ENCODE data around the gene COL4A2. TPM values are rescaled to one million over a fixed set of nuclear protein-coding genes. Genes with fewer than 3 reads are reported as not detected.

Gene COL4A2
- total and polyA plus RNA-seq, 7 experiments from 2014 or later = 0.05 TPM; not detected in 6

GRCh38 chr13:110426735-110427134, 119.7 kb downstream of the COL4A2 start:
- Histone ChIP-seq H3K27me3 (ENCODE audit: control insufficient read depth in 2 of 2, insufficient read depth in 2 of 2, low read length in 2 of 2) (peaks cover 0 to 11% of the 10 kb centered on the region in 2 donors), H3K4me3 (ENCODE audit: low read length) (no peak overlapping the region), H3K9me3 (ENCODE audit: control insufficient read depth in 2 of 3, low read length in 3 of 3) (no peaks in the 10 kb centered on the region), H3K36me3 (ENCODE audit: control insufficient read depth in 2 of 3, insufficient read depth in 3 of 3, low read length in 3 of 3) (no peaks in the 10 kb centered on the region), H3K27ac (ENCODE audit: low read depth, low read length) (no peak overlapping the region), H3K4me1 (ENCODE audit: control insufficient read depth in 2 of 2, insufficient read depth in 2 of 2, low read length in 2 of 2) (peaks cover 0 to 4% of the 10 kb centered on the region in 2 donors)
- CTCF ChIA-PET = no interaction called here
- Mint-ChIP-seq H3K4me3 (no peak overlapping the region), H3K27me3 (peaks cover 59 to 78% (median 74%) of the 10 kb centered on the region in 5 donors), H3K36me3 (no peaks in the 10 kb centered on the region), H3K4me1 (peaks cover 3 to 6% (median 5%) of the 10 kb centered on the region in 7 donors), H3K27ac (no peak overlapping the region), H3K9me3 (peaks cover 0 to 4% (median 0%) of the 10 kb centered on the region in 11 donors)
- DNase-seq = no peak
- intact Hi-C loops (cut with micrococcal nuclease) = no loop called here
- no peak for ATAC-seq
- POLR2A ChIA-PET = no interaction called here

GRCh38 chr13:110428313-110428712, 121.2 kb downstream of the COL4A2 start:
- DNase-seq = no peak
- intact Hi-C loops (cut with micrococcal nuclease) = no loop called here
- peaks cover 0 to 4% (median 0%) of the 10 kb centered on the region in 11 donors for H3K9me3 Mint-ChIP-seq
- Histone ChIP-seq H3K36me3 (ENCODE audit: control insufficient read depth in 2 of 3, insufficient read depth in 3 of 3, low read length in 3 of 3) (no peaks in the 10 kb centered on the region), H3K27me3 (ENCODE audit: control insufficient read depth in 2 of 2, insufficient read depth in 2 of 2, low read length in 2 of 2) (peaks cover 0 to 11% of the 10 kb centered on the region in 2 donors), H3K27ac (ENCODE audit: low read depth, low read length) (no peak overlapping the region), H3K9me3 (ENCODE audit: control insufficient read depth in 2 of 3, low read length in 3 of 3) (no peaks in the 10 kb centered on the region), H3K4me3 (ENCODE audit: low read length) (no peak overlapping the region), H3K4me1 (ENCODE audit: control insufficient read depth in 2 of 2, insufficient read depth in 2 of 2, low read length in 2 of 2) (no peaks in the 10 kb centered on the region)
- peaks cover 62 to 79% (median 78%) of the 10 kb centered on the region in 5 donors for H3K27me3 Mint-ChIP-seq
- H3K4me3 Mint-ChIP-seq = no peak overlapping the region
- H3K27ac Mint-ChIP-seq = no peak overlapping the region
- no peaks in the 10 kb centered on the region for H3K36me3 Mint-ChIP-seq
- ChIA-PET CTCF (no interaction called here), POLR2A (no interaction called here)
- H3K4me1 Mint-ChIP-seq = no peaks in the 10 kb centered on the region
- ATAC-seq = no peak

DNA sequence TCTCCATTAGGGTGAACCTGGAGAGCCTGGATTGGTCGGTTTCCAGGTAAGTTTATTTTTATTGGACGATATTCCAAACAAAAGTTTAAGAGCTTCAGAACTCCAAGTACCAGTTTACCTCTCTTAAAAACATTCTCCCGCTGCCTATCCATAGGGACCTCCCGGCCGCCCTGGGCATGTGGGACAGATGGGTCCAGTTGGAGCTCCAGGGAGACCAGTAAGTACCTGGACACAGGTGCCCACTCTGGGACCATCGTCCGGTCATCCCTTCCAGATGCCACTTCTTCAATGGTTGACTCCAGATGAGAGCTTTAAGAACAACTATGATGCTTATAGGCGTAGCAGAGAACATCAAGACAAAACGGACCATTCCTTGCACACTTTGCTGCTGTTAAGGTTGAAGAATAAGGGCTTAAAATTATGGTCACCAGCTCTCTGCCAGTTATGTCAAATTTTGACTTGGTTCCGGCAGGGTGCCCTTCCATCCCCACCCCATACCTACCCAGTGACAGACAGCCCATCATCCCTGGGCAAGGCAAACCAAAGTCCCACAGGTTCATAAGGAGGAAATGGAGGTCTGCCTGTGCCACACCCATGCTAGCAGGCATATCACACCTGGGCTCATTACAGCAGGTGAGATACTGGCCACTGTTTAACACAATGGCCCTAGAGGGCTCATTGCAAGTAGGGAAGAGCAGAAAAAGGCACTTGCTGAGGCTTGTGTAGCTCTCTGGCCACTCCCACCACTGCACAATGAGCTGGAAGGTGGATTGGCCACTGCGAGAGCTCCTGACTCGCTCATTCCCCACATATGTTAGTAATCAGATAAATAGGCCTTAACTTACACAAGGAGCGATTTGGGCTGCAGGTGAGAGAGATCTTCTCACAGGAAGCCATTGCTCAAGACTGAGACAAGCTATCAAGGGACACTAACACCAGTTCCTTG, 123.6 kb downstream of the COL4A2 start:
- Mint-ChIP-seq H3K4me3 (no peak overlapping the region), H3K9me3 (no peaks in the 10 kb centered on the region), H3K27me3 (peaks cover 49 to 76% (median 66%) of the 10 kb centered on the region in 5 donors), H3K27ac (no peak overlapping the region), H3K36me3 (no peaks in the 10 kb centered on the region), H3K4me1 (no peaks in the 10 kb centered on the region)
- DNase-seq (no peak), ATAC-seq (no peak)
- Histone ChIP-seq H3K4me1 (ENCODE audit: control insufficient read depth in 2 of 2, insufficient read depth in 2 of 2, low read length in 2 of 2) (no peaks in the 10 kb centered on the region), H3K36me3 (ENCODE audit: control insufficient read depth in 2 of 3, insufficient read depth in 3 of 3, low read length in 3 of 3) (no peaks in the 10 kb centered on the region), H3K4me3 (ENCODE audit: low read length) (no peak overlapping the region), H3K27ac (ENCODE audit: low read depth, low read length) (no peak overlapping the region), H3K27me3 (ENCODE audit: control insufficient read depth in 2 of 2, insufficient read depth in 2 of 2, low read length in 2 of 2) (no peaks in the 10 kb centered on the region), H3K9me3 (ENCODE audit: control insufficient read depth in 2 of 3, low read length in 3 of 3) (no peaks in the 10 kb centered on the region)
- POLR2A ChIA-PET = no interaction called here
- intact Hi-C loops (cut with micrococcal nuclease) = no loop called here
- CTCF ChIA-PET = interaction anchor here (1.0 kb wide), 1 partner anchor 20 kb away, joined by 3 read pairs; no protein-coding TSS in a partner anchor

- Mint-ChIP-seq H3K9me3 (no peaks in the 10 kb centered on the region), H3K27ac (no peak overlapping the region), H3K27me3 (peaks cover 39 to 75% (median 57%) of the 10 kb centered on the region in 5 donors), H3K4me1 (no peaks in the 10 kb centered on the region), H3K4me3 (no peak overlapping the region), H3K36me3 (no peaks in the 10 kb centered on the region)
- H3K27ac ChIP-seq (ENCODE audit: low read depth, low read length) = no peak overlapping the region
- no peaks in the 10 kb centered on the region for H3K4me1 ChIP-seq (ENCODE audit: control insufficient read depth in 2 of 2, insufficient read depth in 2 of 2, low read length in 2 of 2)
- ATAC-seq (no peak), DNase-seq (no peak)
- POLR2A ChIA-PET = no interaction called here
- intact Hi-C loops (cut with micrococcal nuclease) = no loop called here
- CTCF ChIA-PET = interaction anchor here (1.0 kb wide), 1 partner anchor 21 kb away, joined by 3 read pairs; no protein-coding TSS in a partner anchor
- no peaks in the 10 kb centered on the region for H3K36me3 ChIP-seq (ENCODE audit: control insufficient read depth in 2 of 3, insufficient read depth in 3 of 3, low read length in 3 of 3)
- H3K4me3 ChIP-seq (ENCODE audit: low read length) = no peak overlapping the region
- no peaks in the 10 kb centered on the region for H3K9me3 ChIP-seq (ENCODE audit: control insufficient read depth in 2 of 3, low read length in 3 of 3)
- no peaks in the 10 kb centered on the region for H3K27me3 ChIP-seq (ENCODE audit: control insufficient read depth in 2 of 2, insufficient read depth in 2 of 2, low read length in 2 of 2)
These were observed 124.6 kb downstream of the COL4A2 start for GRCh38 chr13:110431425-110432294.

DNA sequence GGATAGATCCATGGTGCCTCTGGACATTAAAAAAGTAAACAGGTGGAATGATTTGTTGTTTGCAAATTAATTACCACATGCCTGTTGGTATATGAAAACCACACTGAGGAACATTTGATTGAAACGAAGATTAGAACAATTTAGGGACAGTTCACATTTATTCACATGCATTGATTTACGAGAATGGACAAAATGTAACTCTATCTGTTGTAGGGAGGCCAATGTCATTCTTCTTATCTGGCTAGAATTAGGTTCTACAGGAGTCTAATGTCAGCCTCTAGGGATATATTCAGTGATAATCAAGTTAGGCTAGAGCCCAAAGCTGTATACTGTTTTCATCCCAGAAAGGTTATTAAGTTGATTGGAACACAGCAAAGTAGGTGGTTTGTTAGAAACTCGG, 125.4 kb downstream of the COL4A2 start:
- ChIA-PET POLR2A (no interaction called here), CTCF (no interaction called here)
- Histone ChIP-seq H3K9me3 (ENCODE audit: control insufficient read depth in 2 of 3, low read length in 3 of 3) (no peaks in the 10 kb centered on the region), H3K4me3 (ENCODE audit: low read length) (no peak overlapping the region), H3K27me3 (ENCODE audit: control insufficient read depth in 2 of 2, insufficient read depth in 2 of 2, low read length in 2 of 2) (no peaks in the 10 kb centered on the region), H3K4me1 (ENCODE audit: control insufficient read depth in 2 of 2, insufficient read depth in 2 of 2, low read length in 2 of 2) (no peaks in the 10 kb centered on the region), H3K27ac (ENCODE audit: low read depth, low read length) (no peak overlapping the region), H3K36me3 (ENCODE audit: control insufficient read depth in 2 of 3, insufficient read depth in 3 of 3, low read length in 3 of 3) (no peaks in the 10 kb centered on the region)
- Mint-ChIP-seq H3K36me3 (no peaks in the 10 kb centered on the region), H3K27me3 (peaks cover 37 to 76% (median 55%) of the 10 kb centered on the region in 5 donors), H3K27ac (no peak overlapping the region), H3K4me1 (no peaks in the 10 kb centered on the region), H3K9me3 (no peaks in the 10 kb centered on the region), H3K4me3 (no peak overlapping the region)
- DNase-seq = no peak
- no peak for ATAC-seq
- intact Hi-C loops (cut with micrococcal nuclease) = no loop called here

- Histone ChIP-seq H3K4me1 (ENCODE audit: control insufficient read depth in 2 of 2, insufficient read depth in 2 of 2, low read length in 2 of 2) (no peaks in the 10 kb centered on the region), H3K9me3 (ENCODE audit: control insufficient read depth in 2 of 3, low read length in 3 of 3) (no peaks in the 10 kb centered on the region), H3K4me3 (ENCODE audit: low read length) (no peak overlapping the region), H3K27me3 (ENCODE audit: control insufficient read depth in 2 of 2, insufficient read depth in 2 of 2, low read length in 2 of 2) (no peaks in the 10 kb centered on the region), H3K36me3 (ENCODE audit: control insufficient read depth in 2 of 3, insufficient read depth in 3 of 3, low read length in 3 of 3) (no peaks in the 10 kb centered on the region), H3K27ac (ENCODE audit: low read depth, low read length) (no peak overlapping the region)
- Mint-ChIP-seq H3K9me3 (no peaks in the 10 kb centered on the region), H3K27ac (no peak overlapping the region), H3K4me3 (no peak overlapping the region), H3K27me3 (peaks cover 37 to 76% (median 54%) of the 10 kb centered on the region in 5 donors), H3K36me3 (no peaks in the 10 kb centered on the region), H3K4me1 (no peaks in the 10 kb centered on the region)
- DNase-seq = no peak
- no peak for ATAC-seq
- ChIA-PET POLR2A (no interaction called here), CTCF (no interaction called here)
- intact Hi-C loops (cut with micrococcal nuclease) = no loop called here
These were observed 125.9 kb downstream of the COL4A2 start for GRCh38 chr13:110433014-110433413.
